HG03196 (cell line): ENCODE results near the gene CTBP1.

Experiments used
- ATAC-seq: cut with Tn5 transposase; IDR thresholded peaks from one replicate; pipeline ENCODE4 v1.9.1; 2021; ENCODE audit not compliant: unreplicated experiment

Gene CTBP1

DNA sequence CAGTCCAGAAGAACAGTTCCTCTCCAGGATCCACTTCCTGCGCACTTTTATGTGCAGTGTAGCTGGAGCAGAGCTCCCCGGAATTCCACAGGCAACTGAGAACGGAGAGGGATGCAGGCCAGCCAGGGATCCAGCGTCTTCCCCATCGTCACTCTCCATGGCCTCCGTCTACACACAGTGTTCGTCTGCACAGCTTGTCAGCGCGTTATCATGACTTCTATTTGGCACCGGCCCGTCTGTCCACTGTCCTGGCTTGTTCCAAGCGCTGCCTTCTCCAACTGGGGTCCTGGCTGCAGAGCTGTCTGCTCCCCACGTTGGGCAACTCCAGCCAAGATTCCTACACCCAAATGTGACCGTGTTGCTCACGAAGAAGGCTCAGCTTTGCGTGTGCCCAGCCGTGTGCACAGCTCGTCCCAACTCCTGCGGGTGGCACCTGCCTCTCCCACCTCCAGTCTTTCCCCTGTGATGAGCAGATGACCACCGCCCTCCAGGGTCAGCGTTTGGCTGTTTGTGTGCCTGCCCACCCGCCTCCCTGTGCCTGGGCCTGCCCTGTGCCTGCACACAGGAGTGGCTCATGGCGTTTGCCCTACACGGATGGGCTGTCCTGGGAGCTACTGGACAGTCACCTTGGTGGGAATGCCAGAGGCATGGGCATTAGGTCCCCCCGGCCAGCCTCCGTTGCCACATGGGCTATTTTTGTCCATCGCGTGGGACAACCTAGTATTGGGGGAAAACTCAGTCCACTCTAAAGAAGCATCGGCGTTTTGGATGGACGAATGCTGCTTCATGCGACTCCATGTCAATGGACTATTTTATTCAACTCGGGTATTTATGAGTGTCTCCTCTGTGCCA is 2.2 kb upstream of the CTBP1 start:
- no peak for ATAC-seq

DNA sequence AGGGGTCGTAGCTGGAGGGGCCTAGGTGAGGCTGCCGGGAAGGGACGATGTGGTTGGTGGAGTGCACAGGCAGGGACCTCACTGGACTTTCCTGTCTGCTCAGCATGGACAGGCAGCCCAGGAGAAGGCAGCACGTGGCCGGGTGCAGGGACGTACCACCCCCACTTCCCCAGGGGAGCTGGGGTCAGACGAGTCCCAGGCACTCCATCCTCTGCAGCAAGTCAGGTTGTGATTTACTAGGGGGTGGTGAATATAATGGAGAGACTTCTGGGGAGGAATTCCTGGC is 1.5 kb upstream of the CTBP1 start:
- ATAC-seq: no peak

DNA sequence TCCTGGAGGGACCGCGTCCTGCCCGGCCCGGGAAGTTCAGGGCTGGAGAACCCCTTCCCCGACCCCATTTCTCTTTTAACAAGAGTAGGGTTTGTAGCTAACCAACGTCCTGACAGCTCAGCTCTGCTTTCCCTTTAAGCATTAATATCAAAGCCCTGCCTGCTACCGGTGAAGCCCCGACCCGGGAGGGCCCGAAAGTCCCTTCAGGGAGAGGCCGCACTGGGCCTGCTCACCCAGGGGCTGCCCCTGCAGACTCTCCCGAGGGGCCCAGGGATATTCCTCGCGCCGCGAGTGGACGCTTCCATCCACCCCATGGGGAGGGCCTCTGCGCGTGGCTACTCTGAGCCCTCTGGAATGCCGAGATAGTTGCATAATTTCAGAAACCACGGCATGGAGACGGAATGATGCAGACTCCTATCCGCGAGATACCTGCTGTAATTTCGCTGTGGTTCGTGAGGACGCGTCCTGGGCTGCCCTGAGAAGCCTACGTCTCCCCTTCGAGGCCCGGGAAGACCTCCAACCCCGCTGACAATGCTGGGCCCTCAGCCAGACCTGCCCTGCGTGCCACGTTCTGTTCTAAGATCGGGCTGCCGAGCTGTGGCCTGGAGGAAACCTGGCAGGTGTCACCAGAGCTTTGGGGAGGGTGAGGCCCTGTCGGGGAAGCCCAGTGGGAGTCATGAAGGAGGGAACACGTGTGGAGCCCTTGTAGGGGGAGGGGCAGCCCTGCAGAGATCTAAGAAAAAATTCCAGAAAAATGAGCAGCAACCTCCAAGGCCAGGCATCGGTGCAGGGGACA is 999 bp upstream of the CTBP1 start:
- ATAC-seq: no peak

DNA sequence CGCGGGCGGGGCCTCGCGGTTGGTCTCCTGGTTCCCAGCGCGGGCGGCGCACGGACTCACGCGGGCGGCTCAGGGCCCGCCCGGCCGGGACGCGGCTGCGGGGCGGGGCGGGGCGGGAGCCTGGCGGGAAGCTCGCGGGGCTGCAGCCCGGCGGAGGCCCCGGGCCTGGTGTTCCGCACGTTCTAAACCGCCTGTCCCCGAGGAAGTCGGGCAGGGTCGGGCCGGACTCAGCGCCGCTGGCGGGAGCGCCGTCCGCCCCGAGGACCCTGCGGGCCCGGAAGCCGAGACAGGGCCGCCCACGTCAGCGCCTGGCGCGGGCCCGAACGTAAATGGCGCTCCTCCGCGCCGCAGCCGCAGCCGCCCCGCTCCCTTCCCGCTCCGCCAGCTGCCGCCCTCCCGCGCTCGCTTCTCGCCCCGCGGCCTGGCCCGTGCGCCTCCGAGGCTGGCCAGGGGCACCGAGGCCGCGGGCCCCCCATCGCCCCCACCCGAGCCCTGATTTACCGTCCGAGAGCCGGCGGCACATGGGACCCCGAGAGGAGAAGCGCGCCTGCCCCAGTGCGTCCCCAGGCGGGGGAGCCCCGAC is 309 bp upstream of the CTBP1 start:
- ATAC-seq: peak; percentile 49

DNA sequence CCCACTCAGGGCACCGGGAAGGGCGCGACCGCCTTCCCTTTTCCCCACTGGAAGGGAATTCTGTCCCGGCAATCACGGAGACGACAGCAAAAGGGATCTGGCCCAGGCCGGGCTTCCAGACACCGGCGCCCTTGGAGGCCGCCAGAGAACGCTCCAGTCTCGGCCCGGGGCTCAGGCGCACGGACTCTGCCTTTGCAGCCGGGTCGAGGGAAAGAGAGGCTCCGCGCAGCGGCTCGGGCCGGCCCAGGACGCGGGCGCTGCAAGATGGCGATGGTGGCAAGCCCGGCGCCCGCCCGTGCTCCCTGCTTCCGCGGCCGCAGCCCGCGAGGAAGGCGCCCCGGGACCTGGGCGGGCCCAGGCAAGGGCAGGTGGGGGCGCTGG is 1.1 kb downstream of the CTBP1 start:
- peak; percentile 16 for ATAC-seq

DNA sequence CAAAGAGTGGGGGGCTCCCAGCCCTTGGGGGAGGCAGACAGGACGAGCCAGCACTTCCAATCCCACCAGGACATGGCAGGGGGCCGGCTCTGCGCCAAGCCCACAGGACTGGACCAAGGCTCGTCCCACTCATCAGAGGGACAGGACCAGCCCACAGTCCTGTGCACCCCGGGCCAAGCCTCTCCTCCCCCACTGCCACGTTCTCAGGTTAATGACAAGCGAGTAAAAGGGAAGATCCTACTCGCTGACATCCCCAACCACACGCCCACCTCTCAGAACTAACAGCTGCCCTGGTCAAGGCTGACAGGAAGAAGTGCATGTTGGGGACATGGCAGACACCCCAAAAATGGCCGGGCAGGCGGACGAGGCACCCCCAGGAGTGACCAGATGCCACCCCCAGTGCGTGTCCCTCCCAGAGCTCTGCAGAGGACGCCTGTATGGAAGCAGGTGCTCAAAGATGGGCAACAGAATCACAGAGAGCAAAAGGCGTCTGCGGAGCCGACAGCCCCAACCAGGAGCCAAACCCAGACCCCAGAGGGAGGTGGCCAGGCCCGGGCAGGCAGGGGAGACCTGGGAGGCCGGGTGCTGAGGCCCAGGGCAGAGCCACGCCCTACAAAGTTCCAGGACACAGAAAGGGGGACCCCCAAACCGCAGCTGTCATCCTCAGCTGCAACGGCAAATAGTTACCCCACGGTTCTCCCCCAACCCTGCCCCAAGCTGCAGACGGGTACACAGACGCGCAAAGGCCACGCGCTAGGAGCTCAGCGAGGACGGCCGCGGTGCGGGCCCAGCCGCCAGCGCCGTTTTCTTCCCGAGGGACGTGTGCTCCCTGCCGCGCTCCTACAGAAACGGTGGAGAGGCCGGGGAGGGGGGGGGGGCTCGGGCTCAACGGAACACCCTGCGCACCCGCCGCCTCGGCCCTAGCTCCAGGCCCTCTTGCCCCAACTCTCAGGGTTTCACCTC is 1.7 kb downstream of the CTBP1 start:
- ATAC-seq: no peak

DNA sequence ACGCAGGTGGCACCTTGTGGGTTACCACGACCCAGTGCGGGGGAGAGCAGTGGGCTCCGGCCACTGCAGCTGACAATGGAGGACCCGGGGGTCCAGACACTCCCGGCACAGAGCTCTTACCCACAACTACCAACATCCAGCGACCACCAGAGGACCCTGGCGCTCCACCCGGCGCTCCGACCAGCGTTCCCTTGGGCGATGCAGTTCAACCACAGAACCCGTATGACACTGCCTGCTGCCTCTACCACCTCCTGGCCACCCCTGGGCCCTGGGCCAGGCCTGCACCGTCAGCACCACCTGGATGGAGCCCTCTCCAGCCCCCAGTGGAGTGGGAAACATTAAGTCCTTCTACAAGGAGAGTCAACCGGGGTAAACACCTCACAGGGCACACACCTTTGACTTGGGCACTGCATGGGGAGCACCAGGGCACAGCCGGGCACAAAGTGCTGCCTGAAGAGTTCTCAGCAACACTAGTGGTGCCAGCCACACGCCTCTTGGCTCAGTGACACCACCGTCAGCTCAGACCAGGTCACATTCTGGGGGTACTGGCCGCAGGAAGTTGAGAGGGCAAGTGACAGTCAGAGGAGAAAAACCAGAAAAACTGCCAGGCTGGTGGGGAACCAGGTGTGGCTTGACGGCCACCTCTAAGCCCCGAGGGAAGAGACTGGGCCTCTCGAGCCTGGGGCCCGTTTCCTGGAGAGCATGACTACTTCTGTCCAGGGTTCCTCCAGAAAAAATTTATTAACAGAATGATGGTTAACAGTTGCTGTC is 2.6 kb downstream of the CTBP1 start:
- no peak for ATAC-seq

DNA sequence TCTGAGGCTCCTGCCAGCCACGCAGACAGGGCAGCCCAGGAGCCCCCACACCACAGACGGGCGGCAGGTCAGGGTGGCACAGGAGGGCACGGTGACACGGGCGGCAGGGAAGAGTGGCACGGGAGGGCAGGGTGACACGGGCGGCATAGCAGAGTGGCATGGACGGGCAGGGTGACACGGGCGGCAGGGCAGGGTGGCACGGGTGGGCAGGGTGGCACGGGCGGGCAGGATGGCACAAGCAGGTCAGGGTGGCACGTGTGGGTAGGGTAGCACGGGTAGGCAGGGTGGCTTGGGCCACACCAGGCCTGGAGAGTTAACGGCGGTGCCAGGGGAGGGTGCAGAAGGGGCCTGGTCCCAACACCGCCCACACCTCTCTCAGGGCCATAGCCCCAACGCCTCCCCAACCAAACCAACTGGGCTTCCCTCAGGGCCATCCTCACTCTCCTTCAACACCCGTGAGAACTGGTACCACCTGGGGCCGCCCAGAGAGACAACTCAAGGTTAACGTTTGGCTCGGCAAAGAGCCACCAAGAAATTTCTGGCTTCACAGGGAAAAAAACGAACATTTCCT is 3.4 kb downstream of the CTBP1 start:
- no peak for ATAC-seq

DNA sequence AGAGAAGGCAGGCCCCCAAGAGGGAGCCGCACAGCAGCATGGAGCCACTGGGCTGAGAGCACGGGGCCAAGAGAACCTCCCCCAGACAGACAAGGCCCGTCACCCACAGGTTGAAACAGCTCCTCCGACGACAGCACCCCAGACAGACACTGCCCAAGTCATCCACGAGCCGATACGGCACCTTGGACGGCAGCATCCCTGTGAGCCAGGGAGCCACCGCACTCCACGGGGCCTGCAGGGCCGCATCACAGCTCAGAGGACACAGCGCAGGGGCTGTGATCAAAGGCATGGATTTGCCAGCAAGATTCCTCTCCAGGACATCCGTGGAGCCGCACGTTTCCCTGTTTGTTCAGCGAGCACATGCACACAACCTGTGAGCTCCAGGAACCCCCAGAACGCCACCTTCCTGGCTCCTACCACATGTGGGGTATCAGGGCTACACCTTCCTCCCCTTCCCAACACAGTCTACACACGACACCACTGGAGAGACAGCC is 3.9 kb downstream of the CTBP1 start:
- ATAC-seq: no peak

DNA sequence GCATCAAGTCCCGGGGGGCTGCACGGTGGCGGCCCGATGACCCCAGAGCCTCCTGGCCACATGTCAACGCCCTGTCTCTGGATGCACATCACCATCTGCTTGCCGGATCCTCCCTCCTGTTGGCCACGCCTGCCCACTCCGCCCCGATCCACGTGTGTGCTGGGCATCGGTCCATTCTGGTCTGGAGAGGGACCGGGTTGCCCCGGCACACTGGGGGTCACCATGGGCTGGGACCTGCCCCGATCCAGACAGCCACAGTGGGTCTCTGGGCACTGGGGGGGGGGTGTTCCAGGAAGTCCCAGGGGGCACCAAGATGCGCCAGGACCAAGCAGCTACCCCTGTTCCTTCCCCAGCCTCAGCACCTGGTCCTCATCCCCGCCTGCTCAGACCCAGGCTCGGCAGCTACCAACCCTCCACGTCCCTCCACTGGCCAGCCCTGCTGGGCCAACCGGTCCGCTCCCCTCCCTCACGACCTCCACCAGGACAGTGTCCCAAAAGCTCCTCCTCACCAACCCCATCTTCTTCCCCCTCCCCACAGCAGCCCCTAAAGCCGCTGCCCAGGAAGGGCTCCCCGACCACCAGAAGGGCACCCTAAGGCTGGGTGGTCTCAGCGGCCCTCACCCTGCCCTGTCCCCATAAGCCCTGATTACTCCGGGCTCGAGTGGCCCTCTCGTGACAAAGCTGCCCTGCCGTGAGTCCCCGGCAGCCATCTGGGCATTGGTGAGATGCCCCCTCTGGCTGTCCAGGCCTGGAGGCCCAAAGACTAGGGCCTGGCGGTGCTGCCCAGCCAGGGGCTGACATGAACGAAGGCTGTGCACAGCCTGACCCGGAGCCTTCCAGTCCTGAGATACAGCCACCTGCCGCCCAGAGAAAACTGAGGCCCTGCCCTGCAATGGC is 4.6 kb downstream of the CTBP1 start:
- no peak for ATAC-seq

DNA sequence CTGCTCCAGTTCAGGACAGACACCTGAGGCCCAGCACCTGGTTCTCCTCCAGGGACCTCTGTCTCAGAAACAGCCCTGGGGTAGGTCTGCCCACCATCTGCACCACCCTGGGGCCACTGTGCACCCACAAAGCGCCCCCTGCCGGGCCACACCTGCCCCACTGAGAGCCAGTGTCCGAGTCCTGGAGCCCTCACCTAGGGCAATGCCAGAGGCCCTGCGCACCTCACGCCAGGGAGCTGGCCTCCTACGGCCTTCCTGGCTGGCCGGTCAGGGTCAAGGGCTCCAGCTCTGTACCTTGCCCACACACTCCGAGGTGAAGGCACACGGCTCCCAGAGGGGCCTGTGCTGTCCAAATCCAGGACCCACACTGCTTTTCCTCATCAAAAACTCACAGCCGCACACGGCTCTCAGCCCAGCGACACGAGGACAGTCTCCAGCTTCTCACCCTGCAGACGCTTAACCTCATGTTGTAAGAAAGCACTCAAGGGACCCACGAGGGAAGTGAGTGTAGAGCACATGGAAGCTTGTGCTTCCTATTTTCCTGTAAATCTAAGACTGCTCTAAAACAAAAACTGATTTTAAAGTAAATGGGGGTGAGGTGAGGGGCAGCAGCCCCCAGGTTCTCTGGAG is 5.4 kb downstream of the CTBP1 start:
- no peak for ATAC-seq

DNA sequence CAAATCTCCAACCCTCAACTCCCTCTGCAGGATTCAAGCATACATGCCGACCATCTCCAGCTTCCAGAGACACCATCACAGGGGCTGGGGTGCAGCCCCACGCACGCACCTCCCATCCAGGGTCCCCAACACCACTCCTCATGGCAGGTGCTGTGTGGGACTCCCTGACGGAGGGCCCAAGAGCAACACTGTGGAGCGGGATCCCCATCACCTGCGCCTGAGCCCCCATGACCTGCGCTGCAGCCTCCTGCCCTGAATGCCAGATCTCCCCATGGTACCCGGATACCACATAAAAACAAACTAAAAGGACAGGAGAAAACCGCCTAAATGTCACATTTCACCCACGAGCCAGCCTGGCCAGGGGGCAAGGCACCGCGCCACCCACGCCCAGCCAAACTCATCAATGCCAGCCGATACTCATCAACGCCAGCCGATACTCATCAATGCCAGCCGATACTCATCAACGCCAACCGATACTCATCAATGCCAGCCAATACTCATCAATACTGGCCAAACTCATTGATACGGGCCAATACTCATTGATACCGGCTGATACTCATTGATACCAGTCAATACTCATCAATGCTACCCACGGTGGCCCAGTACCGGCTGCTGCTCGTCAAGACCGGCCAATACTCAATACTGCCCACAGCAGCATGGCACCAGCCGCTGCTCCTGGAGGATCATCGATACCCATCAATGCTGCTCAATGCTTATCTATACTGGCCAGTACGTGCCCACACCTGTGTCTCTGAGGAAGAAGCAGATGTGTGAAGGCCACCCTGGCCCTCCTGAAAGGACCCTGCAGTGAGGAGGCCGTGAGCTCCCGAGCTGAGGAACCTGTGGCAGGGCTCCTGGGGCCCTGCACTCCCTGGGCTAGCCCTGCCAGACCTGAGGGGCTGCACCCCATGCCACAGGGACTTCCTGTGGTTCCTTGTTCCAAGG is 6.2 kb downstream of the CTBP1 start:
- ATAC-seq: no peak

DNA sequence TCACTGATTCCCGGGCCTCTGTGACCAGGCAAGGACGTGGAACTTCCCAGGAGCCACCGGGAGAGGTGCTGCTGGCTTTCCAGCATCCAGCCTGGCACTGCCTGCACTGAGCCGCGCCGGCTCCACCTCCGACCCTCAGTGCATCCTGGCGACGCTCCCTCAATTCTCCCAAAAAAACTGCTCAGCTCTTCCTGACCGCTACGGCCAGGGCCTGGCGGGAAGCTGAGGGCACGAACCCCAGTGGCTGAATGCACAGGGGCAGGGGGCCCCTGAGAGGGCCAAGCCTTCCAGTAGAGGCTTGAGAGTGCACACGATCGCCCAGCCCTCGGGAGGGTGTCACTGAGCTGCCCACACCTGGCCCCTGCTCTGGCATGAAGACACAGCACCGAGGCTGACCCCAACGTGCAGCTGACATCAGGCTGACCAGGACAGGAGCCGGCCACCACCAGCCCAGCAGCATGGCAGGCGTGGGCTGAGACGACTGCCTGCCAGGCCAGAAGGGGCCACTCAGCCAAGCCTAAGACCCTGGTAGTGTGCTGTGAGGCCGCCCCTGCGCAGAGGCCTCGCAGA is 6.9 kb downstream of the CTBP1 start:
- no peak for ATAC-seq

DNA sequence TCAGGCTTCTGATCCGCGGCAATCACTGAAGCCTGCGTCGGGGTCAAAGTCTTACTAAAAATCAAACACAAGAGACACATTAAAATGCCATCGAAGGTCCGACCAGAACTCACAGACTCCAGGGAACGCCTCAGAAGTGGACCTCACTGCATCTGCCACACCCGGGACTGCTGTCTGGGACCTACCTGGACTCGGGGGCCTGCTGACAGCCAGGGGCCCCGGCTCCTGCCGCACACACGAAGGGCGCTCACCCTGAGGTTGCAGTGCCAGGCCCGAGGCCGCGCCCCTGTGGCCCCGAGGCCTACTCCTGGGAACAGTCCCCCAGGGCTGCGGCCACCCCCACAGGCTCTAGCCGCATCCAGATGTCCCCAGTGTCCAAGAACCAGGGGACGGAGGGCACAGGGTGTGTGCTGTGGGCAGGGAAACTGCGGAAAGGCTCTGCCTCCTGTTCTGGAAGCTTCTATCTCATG is 7.4 kb downstream of the CTBP1 start:
- no peak for ATAC-seq

DNA sequence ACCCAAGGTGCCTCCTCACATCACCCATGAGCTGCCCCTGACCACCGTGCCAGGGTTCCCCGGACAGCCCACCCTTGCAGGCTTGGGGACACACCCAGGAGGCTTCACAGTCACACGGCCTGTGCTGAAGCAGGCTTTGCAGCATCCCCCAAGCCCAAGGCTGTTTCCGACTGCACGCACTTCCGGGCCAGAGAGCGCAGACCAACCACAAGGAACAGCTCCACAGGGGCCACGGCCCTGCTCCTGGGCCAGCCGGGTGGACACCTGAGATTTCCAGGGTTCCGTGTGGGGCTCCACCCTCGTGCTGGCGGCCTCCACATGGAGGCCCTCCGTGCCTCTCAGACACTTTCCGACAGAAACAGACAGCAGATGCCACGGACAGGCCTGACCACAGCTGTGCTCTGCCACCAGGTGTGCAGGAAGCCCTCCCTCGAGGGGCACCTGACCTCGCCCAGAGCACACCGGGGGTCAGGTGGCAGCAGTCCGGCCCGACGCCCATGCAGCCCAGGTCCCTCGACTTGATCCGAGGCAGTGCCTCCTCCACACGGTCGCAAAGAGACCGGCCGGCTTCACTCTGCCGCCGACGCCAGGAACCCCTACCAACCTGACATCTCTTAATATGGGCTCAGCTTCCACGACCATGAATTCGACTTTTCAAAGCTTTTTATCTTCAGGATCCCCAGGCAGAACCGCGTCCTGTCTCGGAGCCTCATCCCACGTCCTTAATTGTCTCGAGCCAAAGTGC is 8.0 kb downstream of the CTBP1 start:
- no peak for ATAC-seq

DNA sequence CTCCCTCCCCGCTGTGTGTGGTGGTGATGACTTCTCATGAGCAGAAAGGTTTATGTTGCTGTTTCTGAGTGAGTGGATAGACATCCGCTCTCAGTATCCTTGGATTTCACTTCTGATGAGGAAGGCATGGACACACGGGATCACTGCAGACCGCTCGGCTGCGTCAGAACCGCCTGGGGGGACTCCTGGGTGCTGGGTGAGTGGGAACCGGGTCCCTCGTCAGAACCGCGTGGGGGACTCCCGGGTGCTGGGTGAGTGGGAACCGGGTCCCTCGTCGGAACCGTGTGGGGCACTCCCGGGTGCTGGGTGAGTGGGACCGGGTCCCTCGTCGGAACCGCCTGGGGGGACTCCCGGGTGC is 9.0 kb downstream of the CTBP1 start:
- ATAC-seq: no peak
